ENCODE data around the gene PLD4.

GRCh38 chr14:104953097-104953496 is 28.4 kb downstream of the PLD4 start:
- no peak for TF ChIP-seq ZNF565 (CRISPR knock-in tag; conservative IDR thresholded peaks at IDR 0.05; ENCODE audit: low read depth)
- TF ChIP-seq OSR1 (CRISPR knock-in tag; IDR thresholded peaks at IDR 0.05): no peak
- no peak for TF ChIP-seq CREB5 (CRISPR knock-in tag; IDR thresholded peaks at IDR 0.05; ENCODE audit: low read depth)
- no peak for TF ChIP-seq ZFP30 (CRISPR knock-in tag; IDR thresholded peaks at IDR 0.05)
